Rectal smooth muscle tissue (tissue), 1 donor: ENCODE results near the gene SLIT3.

ENCODE experiments used
- H3K27ac ChIP-seq: one replicate; pipeline ENCODE4 v1.7.0; 2013; ENCODE audit warnings: low read depth, low read length, inconsistent platforms
- H3K27me3 ChIP-seq: one replicate; pipeline ENCODE4 v1.7.0; 2013; ENCODE audit warnings: low read length; ENCODE audit not compliant: control insufficient read depth, insufficient read depth
- H3K36me3 ChIP-seq: one replicate; pipeline ENCODE4 v1.7.0; 2013; ENCODE audit warnings: low read length; ENCODE audit not compliant: control insufficient read depth, insufficient read depth
- H3K4me1 ChIP-seq: one replicate; pipeline ENCODE4 v1.7.0; 2013; ENCODE audit warnings: low read length; ENCODE audit not compliant: control insufficient read depth, insufficient read depth
- H3K4me3 ChIP-seq: one replicate; pipeline ENCODE4 v1.7.0; 2013; ENCODE audit warnings: low read length
- H3K9ac ChIP-seq: one replicate; pipeline ENCODE4 v1.7.0; 2013; ENCODE audit warnings: low read length

Gene SLIT3

DNA sequence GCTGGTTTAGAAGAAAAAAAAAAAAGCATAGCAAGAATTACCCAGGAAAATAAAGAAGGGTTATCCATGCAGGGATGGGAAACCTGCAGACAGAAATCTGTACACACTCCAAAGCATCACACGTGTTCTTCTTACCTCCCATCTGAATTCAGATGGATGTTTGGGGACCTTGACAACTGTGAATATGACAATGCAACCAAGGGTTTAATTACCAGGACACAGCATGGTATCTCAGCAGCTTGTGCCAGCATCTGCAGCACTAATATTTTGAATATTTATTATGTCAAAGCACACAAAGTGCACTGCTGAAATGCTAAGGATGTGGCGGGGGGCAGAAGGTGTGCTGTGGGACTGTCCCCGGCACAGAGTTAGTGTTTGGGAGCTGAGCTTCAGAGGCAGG, 47.9 kb downstream of the SLIT3 start:
- H3K4me1 ChIP-seq: no peaks in the 10 kb centered on the region
- no peaks in the 10 kb centered on the region for H3K36me3 ChIP-seq
- no peak overlapping the region for H3K9ac ChIP-seq
- H3K27me3 ChIP-seq: no peaks in the 10 kb centered on the region
- no peak overlapping the region for H3K27ac ChIP-seq
- H3K4me3 ChIP-seq: no peak overlapping the region

DNA sequence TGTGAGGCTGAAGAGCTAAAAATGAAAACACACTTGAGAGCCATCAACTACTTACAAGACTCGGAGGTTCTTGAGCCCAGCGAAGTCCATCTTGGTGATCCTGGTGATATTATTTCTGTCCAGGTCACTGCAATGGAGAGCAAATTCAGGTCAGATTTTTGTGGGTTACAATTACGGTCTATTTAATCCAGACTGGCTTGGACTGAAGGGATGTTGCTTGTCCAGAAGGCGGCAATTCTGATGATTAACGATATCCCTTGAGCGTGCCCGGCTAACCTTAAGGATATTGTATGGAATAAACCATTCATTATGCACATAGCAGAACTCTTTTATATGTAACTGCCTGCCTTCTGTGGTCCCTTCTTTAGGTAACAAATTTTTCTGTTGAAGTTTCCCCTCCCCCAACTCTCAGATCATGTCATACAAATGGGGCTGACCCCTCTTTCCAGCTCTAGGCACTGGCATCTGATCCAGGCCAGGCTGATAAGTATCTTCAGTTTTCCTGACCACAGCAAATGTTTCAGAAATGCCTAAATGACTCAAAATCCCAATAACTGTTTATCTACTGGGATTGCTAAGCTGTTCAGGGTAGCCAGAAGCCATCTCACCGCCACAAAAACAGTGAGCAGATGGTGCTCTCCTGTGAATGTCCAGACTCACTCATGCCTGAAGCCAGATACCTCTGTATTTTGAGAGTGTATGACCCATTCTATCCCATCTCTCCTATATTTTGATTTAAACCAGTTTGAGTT, 49.4 kb downstream of the SLIT3 start:
- H3K27me3 ChIP-seq: no peaks in the 10 kb centered on the region
- H3K27ac ChIP-seq: no peak overlapping the region
- H3K4me3 ChIP-seq: no peak overlapping the region
- no peaks in the 10 kb centered on the region for H3K36me3 ChIP-seq
- H3K9ac ChIP-seq: no peak overlapping the region
- H3K4me1 ChIP-seq: no peaks in the 10 kb centered on the region

DNA sequence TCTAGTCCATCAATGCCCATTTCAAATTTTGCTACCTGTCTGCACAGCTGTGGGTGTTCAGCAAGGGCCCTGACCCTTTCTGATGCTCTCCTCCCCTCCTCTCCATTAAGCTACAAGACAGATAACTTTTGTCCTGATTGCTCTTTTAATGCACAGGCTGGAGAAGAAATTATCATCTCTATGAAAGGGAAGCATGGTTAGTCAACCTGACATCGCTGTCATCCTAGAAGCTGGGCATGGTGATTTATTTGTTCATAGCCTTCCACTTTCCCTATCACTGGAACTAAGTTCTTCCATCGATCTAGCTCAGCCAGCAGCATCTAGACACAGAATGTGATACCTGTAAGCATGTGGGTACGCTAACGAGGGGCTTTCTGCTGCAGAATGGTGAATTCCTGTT, 50.1 kb downstream of the SLIT3 start:
- Histone ChIP-seq H3K4me3 (no peak overlapping the region), H3K9ac (no peak overlapping the region)

DNA sequence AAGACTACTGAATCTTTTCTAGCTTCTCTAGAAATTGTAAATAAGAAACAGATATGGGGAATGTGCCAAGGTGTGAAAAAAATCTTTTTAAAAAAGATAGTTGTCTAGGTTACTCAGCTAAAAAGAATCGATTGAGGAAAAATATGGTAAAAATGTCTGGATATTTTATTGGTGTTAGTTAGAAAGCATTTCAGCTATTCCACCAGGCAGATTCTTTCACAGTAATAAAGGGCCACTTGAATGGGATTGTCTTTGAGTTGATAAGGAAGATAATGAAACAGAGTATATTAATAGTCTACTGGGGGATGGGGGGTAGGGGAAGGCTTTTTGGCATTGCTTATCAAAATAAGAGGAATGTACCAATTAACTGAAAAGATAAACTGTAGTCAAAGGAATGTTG, 51.9 kb downstream of the SLIT3 start:
- no peaks in the 10 kb centered on the region for H3K36me3 ChIP-seq
- no peak overlapping the region for H3K27ac ChIP-seq
- H3K4me1 ChIP-seq: no peaks in the 10 kb centered on the region
- no peak overlapping the region for H3K9ac ChIP-seq
- no peak overlapping the region for H3K4me3 ChIP-seq
- no peaks in the 10 kb centered on the region for H3K27me3 ChIP-seq

More for the DNA sequence above, 50.1 kb downstream of the SLIT3 start:
- Histone ChIP-seq H3K4me1 (no peaks in the 10 kb centered on the region), H3K36me3 (no peaks in the 10 kb centered on the region), H3K27ac (no peak overlapping the region), H3K27me3 (no peaks in the 10 kb centered on the region)

DNA sequence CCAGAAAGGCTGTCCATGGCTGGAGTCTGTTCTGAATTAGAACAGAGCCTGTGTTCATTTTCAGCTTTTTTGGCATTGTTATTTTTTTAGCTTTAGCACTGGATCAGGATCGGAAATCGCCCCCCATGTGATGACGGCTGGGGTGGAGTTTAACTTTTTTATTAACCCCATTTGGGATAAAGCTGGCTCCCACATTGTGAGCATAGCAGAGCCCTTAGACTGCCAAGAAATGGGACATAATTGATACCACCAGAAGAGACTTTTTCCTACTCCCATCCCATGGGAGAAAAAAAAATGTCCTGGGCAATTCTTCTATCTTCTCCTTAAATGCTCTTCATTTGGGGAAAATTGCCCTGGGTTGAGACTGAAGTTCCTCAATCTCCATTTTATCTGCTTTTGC, 52.4 kb downstream of the SLIT3 start:
- H3K36me3 ChIP-seq: no peaks in the 10 kb centered on the region
- no peak overlapping the region for H3K27ac ChIP-seq
- H3K4me1 ChIP-seq: no peaks in the 10 kb centered on the region

DNA sequence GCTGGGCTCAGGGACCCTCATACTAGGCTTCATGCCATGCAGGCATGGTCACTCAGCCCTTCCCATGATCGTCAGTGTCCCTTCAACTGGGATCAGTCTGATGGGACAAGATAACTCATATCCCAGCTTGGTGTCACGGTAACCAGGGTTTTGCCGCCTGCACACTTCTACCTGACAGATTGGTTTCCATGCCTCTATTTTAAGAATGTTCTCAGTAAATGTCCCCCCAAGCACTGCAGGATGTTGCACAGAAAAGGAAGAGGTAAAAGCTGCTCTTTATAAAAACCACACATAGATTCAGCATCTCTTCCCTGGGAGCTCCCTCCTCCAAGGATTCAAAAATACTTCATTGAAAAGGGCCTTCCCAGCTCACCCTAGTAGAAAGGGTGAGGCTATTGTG, 56.1 kb downstream of the SLIT3 start:
- Histone ChIP-seq H3K36me3 (no peaks in the 10 kb centered on the region), H3K4me1 (no peaks in the 10 kb centered on the region), H3K4me3 (no peak overlapping the region), H3K27ac (no peak overlapping the region), H3K27me3 (no peaks in the 10 kb centered on the region), H3K9ac (no peak overlapping the region)

More for the DNA sequence above, 52.4 kb downstream of the SLIT3 start:
- Histone ChIP-seq H3K9ac (no peak overlapping the region), H3K27me3 (no peaks in the 10 kb centered on the region), H3K4me3 (no peak overlapping the region)

DNA sequence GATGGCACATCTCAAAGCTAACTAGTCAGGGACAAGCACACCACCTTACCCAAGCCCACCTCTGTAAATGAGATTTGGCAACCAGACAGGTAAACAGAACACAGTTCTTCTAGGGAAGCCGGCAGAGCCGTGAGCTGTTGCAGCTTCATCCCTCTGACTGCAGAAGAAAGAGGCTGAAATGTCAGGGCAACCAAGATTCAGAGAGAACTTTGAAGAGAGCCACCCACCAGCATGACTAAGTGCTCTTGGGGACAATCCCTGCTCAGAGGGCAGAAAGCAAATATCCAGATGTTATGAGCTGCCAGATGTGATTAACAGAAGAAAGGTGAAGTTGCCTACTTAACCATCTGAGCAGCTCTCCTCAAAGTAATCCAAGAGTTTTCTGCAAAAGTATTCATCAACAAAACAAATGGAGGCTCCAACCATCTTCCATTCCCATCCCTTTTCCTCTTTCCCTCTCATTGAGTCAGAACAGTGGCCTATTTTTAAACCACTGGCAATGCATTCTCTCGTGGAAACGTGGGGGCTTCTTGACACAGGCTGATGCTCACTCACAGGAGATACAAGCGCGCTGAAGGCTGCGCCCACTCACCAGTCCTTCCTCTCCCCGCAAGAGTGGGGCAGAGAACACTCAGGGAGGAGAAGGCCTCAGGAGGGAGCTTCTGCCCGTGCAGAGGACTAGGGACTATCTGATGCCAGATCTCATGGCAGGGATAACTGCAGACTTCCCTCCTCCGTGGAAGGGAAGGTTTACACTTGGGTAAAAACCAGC, 57.1 kb downstream of the SLIT3 start:
- no peak overlapping the region for H3K27ac ChIP-seq
- no peaks in the 10 kb centered on the region for H3K36me3 ChIP-seq
- H3K27me3 ChIP-seq: no peaks in the 10 kb centered on the region
- no peak overlapping the region for H3K9ac ChIP-seq
- H3K4me1 ChIP-seq: no peaks in the 10 kb centered on the region
- no peak overlapping the region for H3K4me3 ChIP-seq

DNA sequence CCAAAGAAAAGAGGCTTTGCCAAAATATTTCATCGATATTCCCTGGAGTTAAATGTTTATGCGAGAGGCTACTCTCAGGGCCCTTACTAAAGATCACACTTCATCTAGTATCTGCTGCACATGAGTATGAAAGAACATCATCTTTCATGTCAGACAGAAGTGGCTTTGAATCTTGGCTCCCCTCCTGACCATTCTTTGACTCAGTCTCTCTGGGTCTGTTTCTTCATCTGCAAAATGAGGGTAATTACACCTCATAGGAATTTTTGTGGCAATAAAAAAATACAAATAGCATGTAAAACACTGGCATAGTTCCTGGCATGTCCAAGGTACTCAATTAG, 58.1 kb downstream of the SLIT3 start:
- no peak overlapping the region for H3K4me3 ChIP-seq
- H3K27me3 ChIP-seq: no peaks in the 10 kb centered on the region
- no peaks in the 10 kb centered on the region for H3K36me3 ChIP-seq
- H3K9ac ChIP-seq: no peak overlapping the region
- H3K27ac ChIP-seq: no peak overlapping the region
- H3K4me1 ChIP-seq: no peaks in the 10 kb centered on the region

DNA sequence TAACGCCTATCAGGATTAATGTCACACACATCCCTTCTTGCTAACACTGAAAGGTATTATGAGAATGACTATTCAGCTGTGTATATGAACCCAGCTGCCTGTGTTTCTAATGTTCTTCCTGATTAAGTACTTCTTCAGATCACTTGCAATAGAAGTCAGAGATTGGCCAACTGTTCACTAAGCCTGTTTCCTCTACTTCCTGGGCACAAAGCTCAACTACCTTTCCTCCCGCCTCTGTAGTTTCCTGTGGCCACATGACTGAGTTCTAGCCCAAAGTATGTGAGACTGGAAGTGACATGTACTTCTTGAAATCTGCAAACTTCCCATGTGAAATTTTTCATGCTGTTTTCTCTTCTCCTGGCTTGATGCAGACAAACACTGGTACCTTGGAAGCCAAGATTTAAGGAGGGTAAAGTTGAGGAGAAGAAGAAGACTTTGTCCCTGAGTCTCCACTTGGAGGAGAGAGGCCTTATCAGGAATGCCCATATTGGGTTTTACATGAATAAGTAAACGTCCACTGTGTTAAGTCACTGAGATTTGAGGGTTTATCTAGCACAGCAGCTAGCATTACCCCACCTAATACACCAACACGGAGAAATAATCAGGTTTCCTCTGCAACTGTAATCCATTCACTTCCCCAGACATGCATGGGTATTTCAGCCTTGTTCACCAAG, 58.6 kb downstream of the SLIT3 start:
- Histone ChIP-seq H3K36me3 (no peaks in the 10 kb centered on the region), H3K4me3 (no peak overlapping the region), H3K9ac (no peak overlapping the region), H3K27me3 (no peaks in the 10 kb centered on the region), H3K4me1 (no peaks in the 10 kb centered on the region), H3K27ac (no peak overlapping the region)

DNA sequence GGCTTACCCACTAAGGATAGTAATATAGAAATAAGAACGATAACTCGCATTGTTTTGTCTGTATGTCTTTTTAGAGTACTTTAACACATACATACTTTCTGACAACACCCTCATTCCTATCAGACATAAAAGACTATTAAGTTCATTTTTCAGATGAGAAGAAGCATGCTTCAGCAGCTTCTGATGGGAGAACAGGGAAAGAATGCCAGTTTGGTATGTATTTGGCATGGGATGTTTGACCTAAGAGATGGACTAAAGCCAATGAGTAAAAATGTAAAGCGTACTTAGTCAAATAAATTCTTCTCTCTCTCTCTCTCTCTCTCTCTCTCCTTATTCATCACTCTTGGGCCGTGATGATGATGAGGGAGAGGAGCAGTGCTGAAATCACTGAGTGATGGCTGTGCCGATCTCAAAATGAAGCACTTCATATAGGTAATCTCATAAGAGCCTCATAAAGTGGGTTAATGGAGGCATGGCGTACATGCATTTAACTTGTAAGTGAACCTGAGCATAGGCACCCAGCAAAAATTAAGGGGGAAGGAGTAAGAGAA, 71.5 kb downstream of the SLIT3 start:
- Histone ChIP-seq H3K27me3 (no peaks in the 10 kb centered on the region), H3K36me3 (no peaks in the 10 kb centered on the region), H3K4me3 (no peak overlapping the region), H3K4me1 (no peaks in the 10 kb centered on the region), H3K27ac (no peak overlapping the region), H3K9ac (no peak overlapping the region)

DNA sequence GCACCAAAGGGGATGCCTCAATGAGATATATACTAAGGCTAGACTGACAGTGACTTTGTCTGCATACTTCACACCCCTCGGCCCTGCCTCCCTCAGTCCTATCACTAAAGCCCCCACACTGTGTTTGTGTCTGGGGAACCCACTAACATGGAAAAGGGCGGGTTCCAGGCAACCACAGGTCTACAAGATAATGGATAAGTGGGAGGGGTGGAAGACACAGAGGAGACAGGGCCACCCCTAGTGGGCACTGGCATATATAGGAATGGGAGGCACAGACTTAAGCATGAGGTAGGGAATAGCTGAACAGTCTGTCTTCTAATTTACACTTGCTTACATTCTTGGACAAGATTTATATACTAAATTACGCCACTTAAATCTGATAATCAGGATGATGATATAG, 74.0 kb downstream of the SLIT3 start:
- Histone ChIP-seq H3K27ac (no peak overlapping the region), H3K27me3 (no peaks in the 10 kb centered on the region), H3K9ac (no peak overlapping the region), H3K4me3 (no peak overlapping the region), H3K36me3 (no peaks in the 10 kb centered on the region), H3K4me1 (no peaks in the 10 kb centered on the region)

DNA sequence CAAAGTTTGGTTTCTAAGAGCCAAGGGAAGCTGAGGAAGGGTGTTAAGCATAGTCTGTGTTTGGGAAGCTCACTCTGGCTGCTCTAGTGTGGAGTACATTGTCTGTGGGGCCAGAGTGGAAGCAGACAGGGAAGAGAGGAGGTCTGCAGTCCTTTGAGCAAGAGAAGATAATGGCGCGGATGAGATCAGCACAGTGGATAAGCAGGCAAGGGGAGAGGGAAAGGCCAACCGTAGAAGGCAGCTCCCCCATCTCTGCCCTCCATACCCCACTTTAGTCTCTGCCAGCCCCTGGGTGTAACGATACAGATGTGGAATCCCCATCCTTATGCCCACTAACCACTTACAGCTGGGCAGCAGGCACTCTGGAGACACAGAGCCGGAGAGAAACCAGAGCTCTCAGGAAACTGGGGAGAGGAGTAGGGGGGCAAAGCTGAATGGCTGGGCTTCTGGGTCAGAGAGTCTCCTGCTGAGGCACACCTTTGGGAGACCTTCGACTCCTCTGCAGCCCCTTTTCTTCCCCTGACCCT, 75.0 kb downstream of the SLIT3 start:
- H3K36me3 ChIP-seq: no peaks in the 10 kb centered on the region
- H3K27me3 ChIP-seq: no peaks in the 10 kb centered on the region
- no peak overlapping the region for H3K4me3 ChIP-seq
- H3K27ac ChIP-seq: no peak overlapping the region
- H3K4me1 ChIP-seq: no peaks in the 10 kb centered on the region
- H3K9ac ChIP-seq: no peak overlapping the region
